Fibroblast of lung (primary cell): ENCODE results near the gene EPN3. TPM values are rescaled to one million over a fixed set of nuclear protein-coding genes. Genes with fewer than 3 reads are reported as not detected.

Experiments used
- DNase-seq, 2 donors: peaks; one replicate each; pipeline versions ENCODE4 v3.0.0 to v3.0.0-alpha.2; 2010; ENCODE audit warnings: low read depth in 2 of 2
- H2AFZ ChIP-seq: 2 replicates; pipeline ENCODE4 v1.5.1; 2012; ENCODE audit warnings: low read length, control low read depth, inconsistent platforms
- H3K27ac ChIP-seq: 2 replicates; pipeline ENCODE4 v1.5.1; 2011; ENCODE audit warnings: low read length, control low read depth; ENCODE audit not compliant: insufficient read depth
- H3K27me3 ChIP-seq: 2 replicates; pipeline ENCODE4 v1.5.1; 2011; ENCODE audit warnings: mild to moderate bottlenecking, low read length; ENCODE audit not compliant: control insufficient read depth, insufficient read depth
- H3K36me3 ChIP-seq: 2 replicates; pipeline ENCODE4 v1.5.1; 2011; ENCODE audit warnings: low read length; ENCODE audit not compliant: control insufficient read depth, insufficient read depth
- H3K4me1 ChIP-seq: 2 replicates; pipeline ENCODE4 v1.5.1; 2011; ENCODE audit warnings: low read length; ENCODE audit not compliant: control insufficient read depth, insufficient read depth; ENCODE audit errors: extremely low read depth
- H3K4me2 ChIP-seq: 2 replicates; pipeline ENCODE4 v1.5.1; 2011; ENCODE audit warnings: low read length, control low read depth; ENCODE audit not compliant: insufficient read depth; ENCODE audit errors: extremely low read depth
- H3K4me3 ChIP-seq, 4 experiments: fragments of 200-600 bp in 1 of 4; sonication (generic) in 1 of 4; replicated peaks in 1 of 4; 2 replicates each; pipeline ENCODE4 v1.5.1; 2011 to 2016; ENCODE audit warnings: low read length in 4 of 4, low read depth in 3 of 4, mild to moderate bottlenecking in 3 of 4, control low read depth in 2 of 4, inconsistent platforms in 1 of 4, mixed read lengths in 1 of 4; ENCODE audit not compliant: insufficient read depth in 1 of 4; ENCODE audit errors: control extremely low read depth in 1 of 4
- H3K79me2 ChIP-seq: 2 replicates; pipeline ENCODE4 v1.5.1; 2012; ENCODE audit warnings: mild to moderate bottlenecking, low read length, inconsistent platforms; ENCODE audit not compliant: control insufficient read depth, insufficient read depth
- H3K9ac ChIP-seq: 2 replicates; pipeline ENCODE4 v1.5.1; 2011; ENCODE audit warnings: mild to moderate bottlenecking, low read length, control low read depth; ENCODE audit not compliant: insufficient read depth
- H3K9me3 ChIP-seq: 2 replicates; pipeline ENCODE4 v1.5.1; 2012; ENCODE audit warnings: low read depth, low read length; ENCODE audit not compliant: control insufficient read depth, insufficient read depth
- H4K20me1 ChIP-seq: 2 replicates; pipeline ENCODE4 v1.5.1; 2011; ENCODE audit warnings: low read length; ENCODE audit not compliant: control insufficient read depth, insufficient read depth; ENCODE audit errors: extremely low read depth
- EZH2 ChIP-seq: IDR thresholded peaks from 2 replicates; pipeline ENCODE4 v1.5.1; 2012; ENCODE audit warnings: low read length, control low read depth, mild to moderate bottlenecking; ENCODE audit errors: missing control alignments
- polyA plus RNA-seq, 2 donors: library from polyadenylated mRNA; depleted of rRNA in 1 of 2; stranded (reverse) in 1 of 2; unstranded in 1 of 2; fragments of >200 nt; gene quantifications; 2 replicates each; pipeline ENCODE4 v1.2.1, GENCODE V29; 2011 to 2012; ENCODE audit warnings: missing spikeins in 1 of 2
- total RNA-seq: library from RNA; depleted of rRNA; stranded (reverse); fragments of >200 nt; gene quantifications from 2 replicates; pipeline ENCODE4 v1.2.1, GENCODE V29; 2014
- TF ChIP-seq, protein P1 (sequence below), 2 donors: IDR thresholded peaks in 1 of 2; conservative IDR thresholded peaks in 1 of 2; 1 replicate in 1 of 2; 2 replicates in 1 of 2; pipeline ENCODE4 v1.5.1; 2011 to 2012; ENCODE audit warnings: low read length in 2 of 2, control low read depth in 1 of 2, inconsistent platforms in 1 of 2, low read depth in 1 of 2, mild to moderate bottlenecking in 1 of 2

Gene EPN3
- total and polyA plus RNA-seq, 2 donors (not counting 1 experiment from before 2014, with no cell fraction given), result not detected

DNA sequence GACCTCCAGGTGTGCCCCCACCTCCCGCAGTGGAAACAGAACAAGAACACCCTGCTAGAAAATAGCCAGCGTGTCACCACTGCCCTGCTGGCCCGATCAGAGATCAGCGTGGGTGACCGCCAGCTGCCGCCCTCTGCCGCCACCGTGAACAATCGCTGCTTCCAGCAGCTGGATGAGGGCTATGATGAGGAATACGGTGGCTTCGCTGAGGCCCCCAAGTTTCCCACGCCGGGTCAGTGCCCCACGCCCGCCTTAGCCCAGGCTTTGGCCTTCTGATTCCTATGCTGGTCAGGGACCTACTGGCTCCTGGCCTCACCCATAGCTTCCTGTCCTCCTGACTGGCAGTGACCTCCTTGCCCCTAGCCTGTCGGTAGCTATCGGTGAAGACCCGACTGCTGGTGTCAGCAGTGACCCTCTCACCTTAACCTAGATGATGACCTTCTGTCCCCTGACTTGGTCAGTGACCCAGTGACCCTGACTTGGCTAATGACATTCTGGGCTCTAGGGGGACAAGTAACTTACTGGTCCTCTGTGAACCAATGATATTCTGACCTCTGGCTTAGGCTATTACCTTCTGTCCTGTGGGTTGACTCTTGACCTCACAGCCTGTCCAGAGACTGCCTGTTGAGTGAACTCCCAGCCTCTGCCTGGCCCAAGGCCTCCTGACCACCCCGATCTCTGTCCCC is 16.9 kb downstream of the EPN3 start:
- Histone ChIP-seq H3K27me3 (no peaks in the 10 kb centered on the region), H3K4me3 (no peak overlapping the region), H3K79me2 (peaks cover 3% of the 10 kb centered on the region), H3K9ac (no peak overlapping the region), H3K36me3 (peaks cover 8% of the 10 kb centered on the region), H3K9me3 (no peaks in the 10 kb centered on the region), H2AFZ (no peak overlapping the region), H3K4me2 (no peak overlapping the region), H3K4me1 (peaks cover 4% of the 10 kb centered on the region), H3K27ac (no peak overlapping the region), H4K20me1 (no peaks in the 10 kb centered on the region)
- TF ChIP-seq, protein P1, sequence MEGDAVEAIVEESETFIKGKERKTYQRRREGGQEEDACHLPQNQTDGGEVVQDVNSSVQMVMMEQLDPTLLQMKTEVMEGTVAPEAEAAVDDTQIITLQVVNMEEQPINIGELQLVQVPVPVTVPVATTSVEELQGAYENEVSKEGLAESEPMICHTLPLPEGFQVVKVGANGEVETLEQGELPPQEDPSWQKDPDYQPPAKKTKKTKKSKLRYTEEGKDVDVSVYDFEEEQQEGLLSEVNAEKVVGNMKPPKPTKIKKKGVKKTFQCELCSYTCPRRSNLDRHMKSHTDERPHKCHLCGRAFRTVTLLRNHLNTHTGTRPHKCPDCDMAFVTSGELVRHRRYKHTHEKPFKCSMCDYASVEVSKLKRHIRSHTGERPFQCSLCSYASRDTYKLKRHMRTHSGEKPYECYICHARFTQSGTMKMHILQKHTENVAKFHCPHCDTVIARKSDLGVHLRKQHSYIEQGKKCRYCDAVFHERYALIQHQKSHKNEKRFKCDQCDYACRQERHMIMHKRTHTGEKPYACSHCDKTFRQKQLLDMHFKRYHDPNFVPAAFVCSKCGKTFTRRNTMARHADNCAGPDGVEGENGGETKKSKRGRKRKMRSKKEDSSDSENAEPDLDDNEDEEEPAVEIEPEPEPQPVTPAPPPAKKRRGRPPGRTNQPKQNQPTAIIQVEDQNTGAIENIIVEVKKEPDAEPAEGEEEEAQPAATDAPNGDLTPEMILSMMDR (conservative IDR thresholded peaks at IDR 0.05 in 1 of 2, IDR thresholded peaks at IDR 0.05 in 1 of 2; ENCODE audit: low read depth in 1 of 2, low read length in 2 of 2), result no peak
- TF ChIP-seq EZH2, result no peak
- DNase-seq, result no peak

DNA sequence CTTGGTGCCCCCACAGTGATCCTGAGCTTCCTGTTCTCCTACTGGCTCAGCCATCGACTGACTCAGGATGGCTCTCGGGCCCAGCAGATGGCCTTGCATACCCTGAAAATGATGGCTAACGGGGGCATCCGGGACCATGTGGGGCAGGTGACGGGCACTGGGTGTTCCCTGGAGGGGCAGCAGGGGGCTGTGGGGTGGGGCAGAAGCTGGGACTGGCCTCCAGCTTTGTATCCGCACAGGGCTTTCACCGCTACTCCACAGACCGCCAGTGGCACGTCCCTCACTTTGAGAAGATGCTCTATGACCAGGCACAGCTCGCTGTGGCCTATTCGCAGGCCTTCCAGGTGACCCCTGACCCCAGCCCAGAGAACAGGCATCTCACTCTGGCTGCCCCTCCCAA is 17.4 kb downstream of the EPN3 start:
- H4K20me1 ChIP-seq, result no peaks in the 10 kb centered on the region
- H3K79me2 ChIP-seq, result peaks cover 3% of the 10 kb centered on the region
- H3K9ac ChIP-seq, result no peak overlapping the region
- no peaks in the 10 kb centered on the region for H3K9me3 ChIP-seq
- TF ChIP-seq, protein P1 (conservative IDR thresholded peaks at IDR 0.05 in 1 of 2, IDR thresholded peaks at IDR 0.05 in 1 of 2; ENCODE audit: low read depth in 1 of 2, low read length in 2 of 2), result no peak
- TF ChIP-seq EZH2, result no peak
- no peak overlapping the region for H3K4me2 ChIP-seq
- H3K27ac ChIP-seq, result no peak overlapping the region
- DNase-seq, result no peak
- no peak overlapping the region for H3K4me3 ChIP-seq
- H3K4me1 ChIP-seq, result peaks cover 4% of the 10 kb centered on the region
- H2AFZ ChIP-seq, result no peak overlapping the region
- no peaks in the 10 kb centered on the region for H3K27me3 ChIP-seq
- H3K36me3 ChIP-seq, result peaks cover 8% of the 10 kb centered on the region

DNA sequence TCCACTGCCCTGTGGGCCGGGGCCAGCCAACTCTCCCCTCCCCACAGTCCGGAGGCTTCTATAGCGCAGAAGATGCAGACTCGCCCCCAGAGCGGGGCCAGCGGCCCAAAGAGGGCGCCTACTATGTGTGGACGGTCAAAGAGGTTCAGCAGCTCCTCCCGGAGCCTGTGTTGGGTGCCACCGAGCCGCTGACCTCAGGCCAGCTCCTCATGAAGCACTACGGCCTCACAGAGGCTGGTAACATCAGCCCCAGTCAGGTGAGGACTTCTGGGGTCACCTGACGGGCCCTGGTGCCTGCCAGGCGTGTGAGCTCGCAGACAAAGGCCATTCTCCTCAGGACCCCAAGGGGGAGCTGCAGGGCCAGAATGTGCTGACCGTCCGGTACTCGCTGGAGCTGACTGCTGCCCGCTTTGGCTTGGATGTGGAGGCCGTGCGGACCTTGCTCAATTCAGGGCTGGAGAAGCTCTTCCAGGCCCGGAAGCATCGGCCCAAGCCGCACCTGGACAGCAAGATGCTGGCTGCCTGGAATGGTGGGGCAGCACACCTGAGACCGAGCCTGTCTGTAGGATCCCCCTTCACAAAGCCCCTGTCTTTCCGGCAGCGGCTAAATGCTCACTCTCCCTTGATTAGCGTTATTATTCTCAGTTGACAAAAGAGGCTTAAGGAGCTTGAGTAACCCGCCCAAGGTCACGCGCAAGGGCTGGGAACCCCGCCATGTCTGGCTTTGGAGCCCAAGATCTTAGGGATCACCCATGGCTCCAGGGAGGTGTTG is 18.3 kb downstream of the EPN3 start:
- H3K79me2 ChIP-seq, result peaks cover 3% of the 10 kb centered on the region
- no peaks in the 10 kb centered on the region for H3K9me3 ChIP-seq
- peaks cover 4% of the 10 kb centered on the region for H3K4me1 ChIP-seq
- H3K4me3 ChIP-seq, result no peak overlapping the region
- peak; percentile 72 to 91 for DNase-seq
- no peak overlapping the region for H2AFZ ChIP-seq
- no peak overlapping the region for H3K27ac ChIP-seq
- no peak overlapping the region for H3K4me2 ChIP-seq
- peaks cover 10% of the 10 kb centered on the region for H3K36me3 ChIP-seq
- H4K20me1 ChIP-seq, result no peaks in the 10 kb centered on the region
- H3K9ac ChIP-seq, result no peak overlapping the region
- H3K27me3 ChIP-seq, result no peaks in the 10 kb centered on the region
- TF ChIP-seq EZH2, result no peak
- TF ChIP-seq, protein P1 (conservative IDR thresholded peaks at IDR 0.05 in 1 of 2, IDR thresholded peaks at IDR 0.05 in 1 of 2; ENCODE audit: low read depth in 1 of 2, low read length in 2 of 2), result peak; percentile 85 to 93
